Stimulated activated CD4-positive, alpha-beta T cell treated with anti-CD3 and anti-CD28 coated beads, Interleukin-15, amount 100 ng/mL, for 1 hour (primary cell): ENCODE data around the gene SUPT5H.

Experiments used
- DNase-seq, 2 donors: peaks; one replicate each; pipeline ENCODE4 v3.0.0-alpha.2; 2020; ENCODE audit warnings: low read depth in 1 of 2, low spot score in 1 of 2

SUPT5H gene

DNA sequence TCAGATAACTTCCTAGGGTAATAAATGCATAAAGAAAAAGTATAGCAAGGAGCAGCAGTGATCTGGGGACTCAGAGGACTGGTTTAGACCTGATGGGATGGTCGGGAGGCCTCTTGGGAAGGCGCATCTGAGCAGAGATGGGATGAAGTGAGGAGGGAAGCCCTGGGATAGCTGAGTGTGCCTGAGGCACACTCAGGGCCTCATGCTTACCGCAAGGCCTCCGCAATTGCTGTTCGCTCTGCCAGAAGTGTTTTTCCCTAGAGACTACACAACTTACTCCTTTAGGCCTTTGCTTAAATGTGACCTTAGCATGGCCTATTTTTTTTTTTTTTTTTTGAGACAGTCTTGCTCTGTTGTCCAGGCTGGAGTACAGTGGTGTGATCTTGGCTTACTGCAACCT lies 49.3 kb downstream of the SUPT5H start:
- no peak for DNase-seq

DNA sequence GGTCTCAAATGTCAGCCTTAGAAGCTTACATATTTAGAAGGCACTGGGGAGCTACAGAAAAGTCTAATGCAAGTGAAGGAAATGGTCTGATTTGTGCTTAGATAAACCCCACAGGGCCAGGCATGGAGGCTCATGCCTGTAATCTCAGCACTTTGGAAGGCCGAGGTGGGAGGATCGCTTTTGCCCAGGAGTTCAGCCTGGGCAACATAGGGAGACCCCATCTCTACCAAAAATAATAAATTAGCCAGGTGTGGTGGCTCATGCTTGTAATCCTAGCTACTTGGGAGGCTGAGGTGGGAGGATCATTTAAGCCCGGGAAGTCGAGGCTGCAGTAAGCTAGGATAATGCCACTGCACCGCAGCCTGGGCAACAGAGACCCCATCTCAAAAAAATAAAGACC lies 50.7 kb downstream of the SUPT5H start:
- DNase-seq, result no peak

DNA sequence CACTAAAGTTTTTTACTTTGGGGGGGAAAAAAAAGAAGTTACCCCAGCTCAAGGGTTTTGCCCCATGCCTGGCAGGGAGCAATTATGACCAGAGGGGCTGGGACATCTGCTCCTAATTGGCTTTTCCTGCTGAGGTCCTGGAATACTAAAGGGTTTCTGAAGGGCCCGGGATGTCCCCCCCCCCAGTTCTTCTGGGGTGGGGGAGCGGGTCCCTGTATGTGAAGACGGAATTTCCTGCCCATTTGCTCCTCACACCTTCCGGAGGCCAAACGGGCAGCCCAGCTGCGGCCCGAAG lies 52.3 kb downstream of the SUPT5H start:
- no peak for DNase-seq

DNA sequence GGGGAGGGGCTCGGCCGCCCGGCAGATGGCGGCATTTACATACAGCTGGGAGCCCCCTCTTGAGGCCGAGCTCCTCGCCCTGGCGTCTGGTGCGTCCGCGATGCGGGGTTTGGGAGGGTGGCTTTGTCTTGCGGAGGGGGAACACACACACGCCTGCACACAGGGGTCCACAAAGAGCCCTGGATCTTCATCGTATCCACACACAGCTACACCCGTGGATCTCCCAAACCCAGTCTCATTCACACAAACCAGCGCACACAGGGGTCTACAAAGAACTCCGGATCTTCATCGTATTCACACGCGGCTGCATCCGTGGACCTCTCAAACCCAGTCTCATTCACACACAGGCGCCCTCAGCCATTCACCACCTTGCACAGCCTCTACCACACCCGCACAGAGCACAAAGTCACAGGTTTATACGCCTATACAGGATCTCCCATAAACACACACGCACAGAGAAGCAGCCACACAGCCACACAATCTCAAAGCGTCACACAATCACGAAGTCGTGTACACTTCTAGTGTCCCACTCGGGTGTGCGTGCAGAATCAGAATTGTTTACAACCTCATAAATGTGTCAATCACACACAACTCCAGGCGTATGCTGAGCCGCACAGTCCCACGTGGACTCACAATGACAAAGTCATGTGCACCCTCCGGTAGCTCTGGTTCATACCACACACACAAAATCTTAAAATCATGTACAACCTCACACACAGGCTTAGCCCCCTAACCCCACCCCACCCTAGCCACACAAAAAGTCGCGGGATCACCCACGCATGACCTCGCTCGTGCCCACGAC lies 52.8 kb downstream of the SUPT5H start:
- no peak for DNase-seq

DNA sequence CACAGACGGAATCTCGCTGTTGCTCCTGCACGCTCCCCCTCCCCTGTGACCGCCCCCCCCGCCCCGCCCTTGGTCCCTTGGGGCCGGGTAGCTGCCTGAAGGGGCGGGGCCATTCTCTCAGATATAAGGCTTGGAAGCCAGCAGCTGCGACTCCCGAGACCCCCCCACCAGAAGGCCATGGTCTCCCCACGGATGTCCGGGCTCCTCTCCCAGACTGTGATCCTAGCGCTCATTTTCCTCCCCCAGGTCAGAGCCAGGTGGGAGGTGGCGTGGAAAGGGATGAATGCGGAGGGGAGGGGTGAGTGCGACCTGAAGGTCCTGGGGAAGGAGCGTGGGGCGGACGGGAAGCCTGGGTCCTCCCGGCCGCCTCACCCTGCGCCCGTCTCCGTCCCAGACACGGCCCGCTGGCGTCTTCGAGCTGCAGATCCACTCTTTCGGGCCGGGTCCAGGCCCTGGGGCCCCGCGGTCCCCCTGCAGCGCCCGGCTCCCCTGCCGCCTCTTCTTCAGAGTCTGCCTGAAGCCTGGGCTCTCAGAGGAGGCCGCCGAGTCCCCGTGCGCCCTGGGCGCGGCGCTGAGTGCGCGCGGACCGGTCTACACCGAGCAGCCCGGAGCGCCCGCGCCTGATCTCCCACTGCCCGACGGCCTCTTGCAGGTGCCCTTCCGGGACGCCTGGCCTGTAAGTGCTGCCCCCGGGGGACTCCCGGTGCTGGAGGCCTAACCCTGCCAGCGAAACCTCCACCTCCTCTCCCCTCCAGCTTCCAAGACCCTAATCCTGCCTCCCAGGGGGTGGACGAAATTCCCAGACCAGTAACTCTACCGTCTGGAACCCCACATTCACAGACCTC lies 53.6 kb downstream of the SUPT5H start, which contains the start of gene DLL3:
Gene DLL3 (plus strand): TSS at position 150 of the 845 bp plus-strand sequence. CDS start 28 bp downstream, at position 178.
- no peak for DNase-seq

DNA sequence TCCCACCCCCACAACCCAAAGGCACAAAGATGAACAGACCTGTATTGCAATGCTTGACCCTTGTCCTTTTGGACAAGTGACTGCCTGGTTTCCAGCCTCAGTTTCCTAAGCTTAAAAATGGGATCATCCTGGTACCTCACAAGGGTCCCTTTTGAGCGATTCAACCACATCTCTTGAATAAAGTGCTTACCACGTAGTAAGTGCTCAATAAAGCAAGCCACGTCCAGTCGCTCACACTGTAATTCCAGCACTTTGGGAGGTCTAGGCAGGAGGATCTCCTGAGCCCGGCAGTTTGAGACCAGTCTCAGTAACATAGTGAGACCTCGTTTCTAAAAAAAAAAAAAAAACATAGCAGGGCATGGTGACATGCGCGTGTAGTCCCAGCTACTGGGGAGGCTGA lies 54.5 kb downstream of the SUPT5H start:
- DNase-seq, result no peak

DNA sequence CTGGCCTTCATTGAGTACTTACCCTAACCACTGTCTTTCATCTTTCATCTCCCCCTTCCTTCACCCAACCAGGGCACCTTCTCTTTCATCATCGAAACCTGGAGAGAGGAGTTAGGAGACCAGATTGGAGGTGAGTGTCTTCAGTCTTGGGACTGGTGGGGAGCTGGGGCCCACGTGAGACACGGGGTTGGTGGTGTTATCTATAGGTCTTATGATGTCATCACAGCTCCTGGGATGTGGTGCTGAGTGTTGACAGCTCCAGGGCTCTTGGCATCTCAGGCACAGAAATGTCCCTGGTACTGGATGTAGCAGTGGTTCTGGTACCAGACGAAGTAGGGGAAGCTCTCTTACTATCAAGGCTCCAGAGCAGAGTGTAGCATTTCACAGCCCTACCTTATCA lies 55.2 kb downstream of the SUPT5H start:
- DNase-seq, result no peak

DNA sequence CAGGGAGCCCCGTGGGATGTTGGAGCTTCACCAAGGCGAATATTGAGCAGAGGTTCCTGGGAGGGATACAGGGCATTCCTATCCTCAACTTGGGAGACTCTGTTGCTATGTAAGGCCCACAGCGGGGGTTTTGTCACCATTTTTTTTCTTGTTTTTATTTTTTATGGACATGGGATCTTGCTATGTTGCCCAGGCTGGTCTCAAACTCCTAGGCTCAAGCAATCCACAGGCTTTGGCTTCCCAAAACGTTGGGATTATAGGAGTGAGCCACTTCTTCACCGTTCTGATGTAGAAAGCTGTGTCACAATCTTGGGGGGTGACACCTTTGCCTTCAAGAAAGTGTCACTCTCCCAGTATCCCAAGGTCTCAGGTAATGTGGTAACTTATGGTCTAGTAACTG lies 56.0 kb downstream of the SUPT5H start:
- DNase-seq, result no peak

DNA sequence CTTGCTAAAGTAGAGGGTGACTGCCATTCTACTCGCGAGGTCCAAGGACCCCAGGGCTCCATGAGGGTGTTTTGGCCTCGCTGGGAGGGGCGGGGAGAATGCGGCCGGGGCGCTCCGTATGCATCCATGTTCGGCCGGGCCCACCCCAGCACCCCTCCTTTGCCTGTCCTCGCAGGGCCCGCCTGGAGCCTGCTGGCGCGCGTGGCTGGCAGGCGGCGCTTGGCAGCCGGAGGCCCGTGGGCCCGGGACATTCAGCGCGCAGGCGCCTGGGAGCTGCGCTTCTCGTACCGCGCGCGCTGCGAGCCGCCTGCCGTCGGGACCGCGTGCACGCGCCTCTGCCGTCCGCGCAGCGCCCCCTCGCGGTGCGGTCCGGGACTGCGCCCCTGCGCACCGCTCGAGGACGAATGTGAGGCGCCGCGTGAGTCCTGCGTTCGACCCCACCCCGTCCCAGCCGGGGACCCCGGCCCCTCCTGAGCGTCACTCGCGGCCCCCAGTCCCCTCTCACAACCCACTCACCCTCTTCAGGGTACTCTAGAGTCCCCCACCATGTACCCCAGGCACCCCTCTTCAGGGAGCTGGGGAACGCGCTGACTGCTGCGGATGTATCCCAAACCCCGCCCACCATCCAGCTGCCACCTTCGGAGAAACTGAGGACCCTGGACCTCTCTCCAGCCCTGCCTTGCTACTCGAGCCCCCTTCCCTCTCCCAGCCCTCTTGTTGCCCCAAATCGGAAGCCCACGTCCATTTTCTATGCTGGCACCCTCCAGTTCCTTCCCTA lies 57.4 kb downstream of the SUPT5H start:
- DNase-seq, result peak; percentile 60 to 73

DNA sequence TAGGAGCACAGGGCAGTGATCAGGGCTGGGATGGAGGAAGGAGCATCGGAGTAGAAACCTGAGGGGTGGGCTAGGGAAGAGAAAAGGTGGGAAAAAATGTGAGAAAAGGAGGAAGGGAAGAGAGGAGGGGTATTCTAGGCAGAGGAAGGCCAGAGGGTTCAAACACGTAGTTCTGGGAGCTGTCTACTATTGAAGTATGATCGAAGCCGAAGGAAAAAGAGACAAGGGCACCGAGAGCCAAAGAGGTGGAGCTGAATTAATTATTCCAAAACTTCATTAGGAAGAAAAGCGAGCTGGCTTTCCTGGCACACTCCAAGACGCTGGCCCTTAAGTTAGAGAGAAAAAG lies 61.2 kb downstream of the SUPT5H start:
- DNase-seq, result no peak

DNA sequence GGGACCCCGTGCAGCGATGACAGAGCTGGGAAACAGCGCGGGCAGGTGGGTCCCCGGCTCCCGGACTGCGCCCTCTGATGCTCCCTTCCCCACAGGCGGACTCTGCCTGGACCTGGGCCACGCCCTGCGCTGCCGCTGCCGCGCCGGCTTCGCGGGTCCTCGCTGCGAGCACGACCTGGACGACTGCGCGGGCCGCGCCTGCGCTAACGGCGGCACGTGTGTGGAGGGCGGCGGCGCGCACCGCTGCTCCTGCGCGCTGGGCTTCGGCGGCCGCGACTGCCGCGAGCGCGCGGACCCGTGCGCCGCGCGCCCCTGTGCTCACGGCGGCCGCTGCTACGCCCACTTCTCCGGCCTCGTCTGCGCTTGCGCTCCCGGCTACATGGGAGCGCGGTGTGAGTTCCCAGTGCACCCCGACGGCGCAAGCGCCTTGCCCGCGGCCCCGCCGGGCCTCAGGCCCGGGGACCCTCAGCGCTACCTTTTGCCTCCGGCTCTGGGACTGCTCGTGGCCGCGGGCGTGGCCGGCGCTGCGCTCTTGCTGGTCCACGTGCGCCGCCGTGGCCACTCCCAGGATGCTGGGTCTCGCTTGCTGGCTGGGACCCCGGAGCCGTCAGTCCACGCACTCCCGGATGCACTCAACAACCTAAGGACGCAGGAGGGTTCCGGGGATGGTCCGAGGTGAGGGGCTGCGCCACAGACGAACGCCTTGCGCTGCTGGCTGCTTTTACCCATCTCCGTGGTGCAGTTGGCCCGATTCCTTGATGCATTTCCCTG lies 61.7 kb downstream of the SUPT5H start:
- DNase-seq, result peak in 1 of 2 donors; percentile 45

DNA sequence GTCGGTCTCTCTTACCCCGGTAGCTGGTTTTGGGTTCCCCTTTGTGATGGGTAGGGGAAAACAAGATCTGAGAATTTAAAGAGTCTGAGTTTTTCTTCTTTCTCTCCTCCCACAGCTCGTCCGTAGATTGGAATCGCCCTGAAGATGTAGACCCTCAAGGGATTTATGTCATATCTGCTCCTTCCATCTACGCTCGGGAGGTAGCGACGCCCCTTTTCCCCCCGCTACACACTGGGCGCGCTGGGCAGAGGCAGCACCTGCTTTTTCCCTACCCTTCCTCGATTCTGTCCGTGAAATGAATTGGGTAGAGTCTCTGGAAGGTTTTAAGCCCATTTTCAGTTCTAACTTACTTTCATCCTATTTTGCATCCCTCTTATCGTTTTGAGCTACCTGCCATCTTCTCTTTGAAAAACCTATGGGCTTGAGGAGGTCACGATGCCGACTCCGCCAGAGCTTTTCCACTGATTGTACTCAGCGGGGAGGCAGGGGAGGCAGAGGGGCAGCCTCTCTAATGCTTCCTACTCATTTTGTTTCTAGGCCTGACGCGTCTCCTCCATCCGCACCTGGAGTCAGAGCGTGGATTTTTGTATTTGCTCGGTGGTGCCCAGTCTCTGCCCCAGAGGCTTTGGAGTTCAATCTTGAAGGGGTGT lies 62.5 kb downstream of the SUPT5H start:
- no peak for DNase-seq

DNA sequence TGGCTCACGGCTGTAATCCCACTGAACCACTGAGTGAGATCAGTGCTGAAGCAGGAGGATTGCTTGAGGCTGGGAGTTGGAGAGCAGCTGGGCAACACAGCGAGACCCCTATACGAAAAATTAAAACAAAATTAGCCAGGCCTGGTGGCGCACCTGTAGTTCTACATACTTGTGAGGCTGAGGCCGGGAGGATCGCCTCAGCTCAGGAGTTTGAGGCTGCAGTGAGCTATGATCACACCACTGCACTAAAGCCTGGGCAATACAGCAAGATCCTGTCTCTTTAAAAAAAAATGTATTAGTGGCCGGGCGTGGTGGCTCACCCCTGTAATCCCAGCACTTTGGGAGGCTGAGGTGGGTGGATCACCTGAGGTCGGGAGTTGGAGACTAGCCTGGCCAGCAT lies 63.2 kb downstream of the SUPT5H start:
- no peak for DNase-seq

DNA sequence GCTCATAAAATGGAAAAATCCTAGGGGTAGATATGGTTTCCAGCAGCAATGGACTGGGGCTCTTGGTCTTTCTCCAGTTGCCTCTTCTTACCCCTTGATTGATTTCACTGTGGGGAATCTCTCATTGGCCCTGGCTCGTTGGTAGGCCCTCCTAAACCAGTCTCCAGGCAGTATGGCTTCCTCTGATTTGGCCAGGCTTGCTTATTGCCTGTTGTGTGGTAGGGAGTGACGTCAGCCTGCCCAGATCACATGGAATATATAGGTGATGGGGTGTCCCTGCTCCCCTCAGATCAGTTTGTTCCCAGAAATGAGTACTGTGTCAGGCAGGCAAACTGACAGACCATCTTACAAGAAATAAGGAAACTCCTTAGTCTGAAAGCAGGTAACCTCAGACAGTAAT lies 63.9 kb downstream of the SUPT5H start:
- no peak for DNase-seq

DNA sequence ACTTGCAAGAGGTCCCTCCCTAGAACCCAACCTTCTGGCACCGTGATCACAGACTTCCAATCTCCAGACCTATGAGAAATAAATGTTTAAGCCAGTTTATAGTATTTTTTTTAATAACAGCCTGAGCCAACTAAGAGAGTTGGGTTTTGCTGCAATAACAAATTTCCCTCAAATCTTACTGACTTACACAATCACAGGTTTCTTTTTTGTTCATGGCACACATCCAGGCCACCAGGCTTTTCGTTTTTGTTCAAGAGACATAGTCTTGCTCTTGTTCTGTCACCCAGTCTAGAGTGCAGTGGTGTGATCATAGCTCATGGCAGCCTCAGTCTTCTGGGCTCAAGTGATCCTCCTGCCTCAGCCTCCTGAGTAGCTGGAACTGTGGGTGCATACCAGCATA lies 67.6 kb downstream of the SUPT5H start:
- DNase-seq, result no peak

DNA sequence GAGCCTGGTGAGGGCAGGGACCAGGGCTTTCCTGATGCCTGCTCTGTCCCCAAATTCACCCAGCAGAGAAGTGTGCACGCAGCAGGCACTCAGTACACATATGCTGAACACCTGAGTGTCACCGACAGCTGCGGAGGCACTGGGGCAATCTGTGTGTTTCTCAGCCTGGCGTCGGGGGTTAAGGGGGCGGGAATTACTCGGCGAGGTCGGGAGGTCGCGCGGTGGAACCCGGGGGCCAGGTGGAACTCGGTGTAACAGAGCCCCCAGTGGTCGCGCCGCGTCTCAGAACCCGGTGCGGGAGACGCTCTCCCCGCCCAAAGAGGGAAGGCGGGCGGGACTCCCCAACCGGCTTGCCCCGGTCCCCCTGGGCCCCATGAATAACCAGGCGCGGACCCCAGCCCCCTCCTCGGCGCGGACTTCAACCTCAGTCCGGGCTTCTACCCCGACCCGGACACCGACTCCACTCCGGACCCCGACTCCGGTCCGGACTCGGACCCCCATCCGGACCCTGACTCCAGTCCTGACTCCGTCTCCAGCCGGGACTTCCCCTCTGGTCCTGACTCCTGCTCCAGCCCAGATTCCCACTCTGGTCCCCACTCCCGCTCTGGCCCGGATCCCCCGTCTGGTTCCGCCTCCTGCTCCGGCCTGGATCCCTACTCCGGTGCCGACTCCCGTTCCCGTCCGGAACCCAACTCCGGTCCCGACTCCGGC lies 69.6 kb downstream of the SUPT5H start, which contains the start of gene SELENOV:
Gene SELENOV (plus strand): TSS at position 300 of the 711 bp plus-strand sequence. CDS start 74 bp downstream, at position 374.
- no peak for DNase-seq

DNA sequence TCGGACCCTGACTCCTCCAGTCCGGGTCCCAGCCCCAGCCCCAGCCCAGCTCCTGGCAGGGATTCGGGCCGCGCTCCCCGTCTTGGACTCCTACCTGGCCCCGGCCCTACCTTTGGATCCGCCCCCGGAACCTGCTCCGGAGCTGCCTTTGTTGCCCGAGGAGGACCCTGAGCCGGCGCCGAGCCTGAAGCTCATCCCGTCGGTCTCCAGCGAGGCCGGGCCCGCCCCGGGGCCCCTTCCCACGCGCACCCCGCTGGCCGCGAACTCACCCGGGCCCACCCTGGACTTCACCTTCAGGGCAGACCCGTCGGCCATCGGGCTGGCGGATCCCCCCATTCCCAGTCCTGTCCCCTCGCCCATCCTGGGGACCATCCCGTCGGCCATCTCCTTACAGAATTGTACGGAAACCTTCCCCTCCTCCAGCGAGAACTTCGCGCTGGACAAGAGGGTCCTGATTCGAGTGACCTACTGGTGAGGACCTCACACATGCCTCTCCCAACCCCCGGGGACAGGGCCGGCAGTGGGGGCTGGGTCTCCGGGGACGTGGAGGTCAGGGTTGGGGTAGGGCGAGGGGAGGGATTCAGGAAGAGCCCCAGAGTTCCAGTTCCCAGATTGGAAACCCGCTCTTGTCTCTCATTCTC lies 70.3 kb downstream of the SUPT5H start:
- DNase-seq, result no peak

DNA sequence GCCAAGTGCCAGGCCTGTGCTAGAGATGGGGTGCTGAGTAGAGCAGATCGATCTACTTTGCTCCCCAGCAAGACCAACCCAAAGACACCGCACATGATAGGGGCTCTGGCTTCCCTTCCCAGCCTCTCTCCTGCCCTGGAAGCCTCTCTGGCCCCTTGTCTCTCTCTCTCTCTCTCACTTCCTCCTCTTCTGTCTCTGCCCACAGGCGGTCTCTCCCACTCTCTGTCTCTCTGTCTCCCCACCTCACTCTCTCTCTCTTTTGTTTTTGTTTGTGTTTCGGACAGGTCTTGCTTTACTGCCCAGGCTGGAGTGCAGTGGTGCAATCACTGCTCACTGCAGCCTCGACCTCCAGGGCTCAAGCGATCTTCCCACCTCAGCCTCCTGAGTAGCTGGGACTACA lies 70.9 kb downstream of the SUPT5H start:
- DNase-seq, result no peak

DNA sequence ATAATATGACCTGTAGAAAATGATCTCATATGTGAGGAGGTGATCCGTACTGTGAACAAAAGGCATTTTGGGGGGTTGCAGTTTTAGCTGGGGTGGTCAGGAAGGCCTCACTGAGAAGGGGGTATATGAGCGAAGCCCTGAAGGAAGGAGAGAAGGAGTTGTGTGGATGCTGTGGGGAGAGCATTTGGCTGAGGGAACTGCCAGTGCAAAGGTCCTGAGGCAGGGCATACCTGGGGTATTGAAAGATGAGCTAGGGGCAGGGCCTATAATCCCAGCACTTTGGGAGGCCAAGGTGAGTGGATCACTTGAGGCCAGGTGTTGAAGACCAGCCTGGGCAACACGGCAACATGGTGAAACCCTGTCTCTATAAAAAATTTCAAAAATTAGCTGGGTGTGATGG lies 72.0 kb downstream of the SUPT5H start:
- no peak for DNase-seq
